HG03432 (cell line): ENCODE measurements around the gene CTXN1.

Experiments
- ATAC-seq: cut with Tn5 transposase; IDR thresholded peaks from one replicate; pipeline ENCODE4 v1.9.1; 2021; ENCODE audit warnings: mild to moderate bottlenecking, moderate library complexity; ENCODE audit not compliant: unreplicated experiment

The CTXN1 gene

DNA sequence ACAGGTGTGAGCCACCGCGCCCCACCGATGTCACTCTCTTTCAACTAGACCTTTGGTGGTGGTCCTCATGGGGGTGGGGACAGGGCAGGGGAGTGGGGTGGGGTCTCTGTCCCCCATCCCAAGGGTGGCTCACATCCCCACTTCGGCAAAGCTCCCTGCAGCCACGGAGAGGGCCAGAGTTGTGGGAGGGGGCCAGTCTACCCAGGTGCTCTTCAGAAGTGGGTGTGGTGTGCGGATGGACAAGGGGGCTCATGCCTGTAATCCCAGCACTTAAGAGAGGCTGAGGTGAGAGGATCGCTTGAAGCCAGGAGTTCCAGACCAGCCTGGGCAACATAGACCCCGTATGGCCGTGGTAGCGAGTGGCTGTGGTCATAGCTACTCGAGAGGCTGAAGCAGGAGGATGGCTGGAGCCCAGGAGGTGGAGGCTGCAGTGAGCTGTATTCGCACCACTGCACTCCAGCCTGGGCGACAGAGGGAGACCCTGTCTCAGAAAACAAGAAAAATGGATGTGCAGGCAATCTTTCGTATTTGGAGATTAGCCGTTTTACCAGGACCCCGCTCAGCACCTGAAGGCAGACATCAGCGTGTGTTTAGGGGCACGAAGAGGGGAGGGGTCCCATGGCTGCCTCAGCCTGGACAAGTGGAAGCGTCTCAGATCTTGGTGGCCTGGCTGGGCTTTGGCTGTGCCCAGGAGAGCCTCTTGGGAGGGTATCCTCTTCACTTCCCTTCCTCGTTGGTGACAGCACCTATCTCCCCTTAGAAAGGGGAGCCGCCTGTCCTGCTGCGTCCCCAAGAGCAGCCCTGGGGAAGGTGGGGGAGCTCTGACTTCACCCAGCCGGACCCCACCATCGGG, 10.5 kb downstream of the CTXN1 start:
- ATAC-seq, result no peak

DNA sequence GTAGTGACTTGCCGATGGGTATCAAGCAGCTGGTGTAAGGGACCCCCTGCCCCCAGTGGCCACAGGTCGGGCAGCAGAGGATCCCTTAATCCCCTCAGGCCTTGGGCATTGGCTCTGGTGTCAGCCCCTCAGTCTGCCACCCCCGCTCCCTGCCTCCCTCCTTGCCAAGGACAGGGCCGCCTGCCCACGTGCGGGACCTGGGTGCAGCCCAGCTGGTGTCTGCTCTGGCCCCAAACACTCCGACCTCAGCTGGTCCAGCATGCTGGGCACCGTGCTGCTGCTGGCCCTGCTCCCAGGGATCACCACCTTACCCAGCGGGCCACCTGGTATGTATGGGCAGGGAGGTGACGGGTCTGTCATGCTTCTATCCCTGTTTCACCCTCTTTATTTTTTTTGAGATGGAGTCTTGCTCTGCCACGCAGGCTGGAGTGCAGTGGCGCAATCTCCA, 11.3 kb downstream of the CTXN1 start, which contains the start of gene TGFBR3L:
TSS of gene TGFBR3L (plus strand) at position 233 of the 448 bp plus-strand sequence.
- ATAC-seq, result no peak

DNA sequence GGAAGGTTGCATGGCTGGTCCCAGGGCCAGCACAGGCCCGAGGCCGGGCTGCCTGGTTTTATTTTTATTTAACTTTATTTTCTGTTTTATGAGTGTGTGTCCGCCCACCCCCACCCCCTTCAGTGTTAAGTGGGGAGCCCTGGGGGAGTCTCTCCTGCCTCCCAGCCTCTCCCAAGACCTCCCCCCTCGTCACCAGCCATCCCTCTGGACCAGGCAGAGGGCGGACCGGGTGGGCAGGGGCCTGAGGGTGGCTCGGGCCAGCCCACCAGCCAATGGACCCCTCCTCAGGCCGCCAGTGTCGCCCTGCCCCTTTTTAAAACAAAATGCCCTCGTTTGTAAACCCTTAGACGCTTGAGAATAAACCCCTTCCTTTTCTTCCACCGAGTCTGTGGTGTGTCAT, 11.8 kb downstream of the CTXN1 start:
- no peak for ATAC-seq

DNA sequence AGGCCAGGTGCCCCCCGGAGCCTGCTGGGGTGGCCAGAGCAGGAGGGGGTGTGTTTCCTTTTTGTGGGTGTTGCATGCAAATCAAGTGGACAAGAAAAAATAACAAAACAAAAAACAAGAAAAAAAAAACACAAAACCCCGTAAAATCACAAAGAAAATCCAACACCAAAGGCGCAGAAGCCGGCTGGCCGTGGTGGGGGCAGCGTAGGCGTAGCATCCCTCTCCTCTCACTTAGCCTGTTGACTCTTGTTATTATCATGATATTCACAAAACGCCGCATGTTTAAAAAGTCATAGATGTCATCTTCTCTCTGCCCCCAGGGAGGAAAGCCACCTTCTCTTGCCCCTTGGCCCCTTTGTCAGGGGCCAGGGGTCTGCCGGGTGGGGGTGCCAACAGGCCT, 12.3 kb downstream of the CTXN1 start:
- ATAC-seq, result no peak

DNA sequence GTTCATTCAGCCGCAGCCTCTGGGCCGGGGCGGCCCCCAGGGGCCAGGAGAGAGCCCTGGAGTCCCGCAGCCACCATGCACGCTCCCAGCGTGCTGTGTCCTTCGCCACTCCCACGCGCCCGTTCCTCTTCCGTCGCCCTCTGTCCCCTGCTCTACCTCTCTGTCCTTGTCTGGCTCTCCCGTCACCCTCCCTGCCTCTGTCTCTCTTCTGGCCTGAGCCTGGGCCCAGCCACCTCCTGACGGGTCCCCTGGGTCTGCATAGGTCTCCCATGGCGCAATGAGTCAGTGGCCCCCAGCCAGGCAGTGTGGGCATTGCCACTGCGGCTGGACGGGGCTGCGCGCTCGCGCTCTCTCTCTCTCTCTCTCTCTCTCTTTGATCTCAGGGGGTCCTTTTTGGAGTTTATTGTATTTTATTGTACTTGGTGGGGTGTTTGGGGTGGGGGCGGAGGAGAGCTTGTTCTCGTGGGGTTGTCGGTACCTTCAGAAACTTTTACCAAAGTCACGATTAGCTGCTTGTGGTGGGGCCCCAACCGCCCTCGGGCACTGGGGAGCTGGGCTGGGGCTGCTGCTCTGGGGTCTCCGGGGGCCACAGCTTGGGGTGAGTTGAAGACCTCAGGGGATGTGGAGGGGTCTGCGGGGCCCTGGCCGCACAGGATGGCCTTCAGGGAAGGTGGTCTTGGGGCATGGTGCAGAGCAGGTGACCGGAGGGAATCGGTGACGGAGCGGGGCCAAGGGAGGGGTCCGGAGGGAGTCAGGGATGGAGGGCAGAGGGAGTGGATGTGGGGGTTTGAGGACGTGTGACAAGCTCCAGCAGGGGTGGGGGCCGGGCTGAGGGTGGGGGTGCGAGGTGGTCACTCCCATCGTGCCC, 13.0 kb downstream of the CTXN1 start:
- no peak for ATAC-seq

DNA sequence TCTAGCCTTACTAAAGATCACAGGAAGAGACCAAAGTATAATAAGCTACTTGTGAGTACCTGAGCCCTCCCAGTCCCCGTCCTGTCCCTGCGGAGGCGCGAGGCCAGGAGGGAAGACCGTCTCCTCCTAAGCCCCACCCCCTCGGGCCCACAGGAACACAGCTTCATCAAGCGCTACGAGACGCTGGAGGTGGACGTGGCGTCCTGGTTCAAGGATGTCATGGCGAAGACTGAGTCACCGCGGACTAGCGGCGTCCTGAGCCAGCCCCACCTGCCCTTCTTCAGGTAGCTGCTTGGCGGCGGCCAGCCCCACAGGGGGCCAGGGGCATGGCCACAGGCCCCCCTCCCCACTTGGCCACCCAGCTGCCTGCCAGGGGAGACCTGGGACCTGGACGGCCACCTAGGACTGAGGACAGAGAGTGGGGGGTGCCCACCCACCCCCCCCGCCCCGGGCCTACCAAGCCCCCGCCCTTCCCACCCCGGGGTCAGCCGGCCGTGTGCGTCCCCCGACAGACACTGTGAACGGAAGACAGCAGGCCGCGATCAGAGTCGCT, 13.7 kb downstream of the CTXN1 start:
- ATAC-seq, result no peak

DNA sequence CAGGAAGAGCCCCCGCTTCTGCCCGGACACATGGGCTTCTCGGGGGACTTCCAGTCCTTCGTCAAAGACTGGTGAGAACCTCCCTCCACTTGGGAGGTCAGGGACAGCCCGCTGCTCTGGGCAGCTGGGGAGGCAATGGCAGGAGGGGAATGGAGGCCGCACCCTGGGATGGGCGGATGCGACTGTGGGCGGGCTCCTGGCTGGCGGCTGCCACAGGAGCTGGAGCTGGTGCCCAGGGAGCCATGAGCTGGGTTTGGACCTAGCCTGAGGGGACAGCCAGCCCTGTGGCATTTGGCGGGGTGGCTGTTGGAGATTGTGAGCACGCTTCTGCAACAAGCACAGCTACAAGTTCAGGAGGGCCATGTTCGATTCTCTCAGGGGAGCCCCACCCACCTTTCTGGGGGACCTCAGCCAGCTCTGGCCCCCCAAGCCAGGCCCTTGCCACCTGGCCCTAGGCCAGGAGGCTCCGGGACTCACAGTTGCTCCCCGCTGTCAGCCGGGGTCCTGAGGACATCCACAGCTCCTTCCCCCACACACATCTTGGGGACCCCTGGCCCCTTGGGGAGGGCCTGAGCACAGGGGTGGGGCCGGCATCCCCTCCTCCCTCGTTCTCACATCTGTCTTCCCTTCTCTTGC, 14.3 kb downstream of the CTXN1 start:
- ATAC-seq, result no peak

DNA sequence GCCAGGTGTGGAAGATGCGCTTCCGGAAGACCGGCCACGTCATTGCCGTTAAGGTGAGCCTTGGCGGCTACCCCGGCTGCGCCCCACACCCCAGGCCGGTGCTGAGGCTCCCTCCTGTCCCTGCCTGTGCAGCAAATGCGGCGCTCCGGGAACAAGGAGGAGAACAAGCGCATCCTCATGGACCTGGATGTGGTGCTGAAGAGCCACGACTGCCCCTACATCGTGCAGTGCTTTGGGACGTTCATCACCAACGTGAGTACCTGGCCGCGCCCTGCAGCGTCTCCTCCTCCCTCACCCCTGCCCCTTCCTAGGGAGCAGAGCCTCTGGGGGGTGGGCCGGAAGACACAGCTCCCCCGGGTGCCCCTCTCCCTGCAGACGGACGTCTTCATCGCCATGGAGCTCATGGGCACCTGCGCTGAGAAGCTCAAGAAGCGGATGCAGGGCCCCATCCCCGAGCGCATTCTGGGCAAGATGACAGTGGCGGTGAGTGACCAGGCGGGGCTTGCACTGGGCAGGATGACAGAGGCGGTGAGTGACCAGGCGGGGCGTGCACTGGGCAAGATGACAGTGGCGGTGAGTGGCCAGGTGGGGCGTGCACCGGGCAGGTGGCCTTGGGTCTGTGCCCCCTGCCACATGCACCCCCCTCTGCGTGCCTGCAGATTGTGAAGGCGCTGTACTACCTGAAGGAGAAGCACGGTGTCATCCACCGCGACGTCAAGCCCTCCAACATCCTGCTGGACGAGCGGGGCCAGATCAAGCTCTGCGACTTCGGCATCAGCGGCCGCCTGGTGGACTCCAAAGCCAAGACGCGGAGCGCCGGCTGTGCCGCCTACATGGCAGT, 15.4 kb downstream of the CTXN1 start:
- no peak for ATAC-seq

DNA sequence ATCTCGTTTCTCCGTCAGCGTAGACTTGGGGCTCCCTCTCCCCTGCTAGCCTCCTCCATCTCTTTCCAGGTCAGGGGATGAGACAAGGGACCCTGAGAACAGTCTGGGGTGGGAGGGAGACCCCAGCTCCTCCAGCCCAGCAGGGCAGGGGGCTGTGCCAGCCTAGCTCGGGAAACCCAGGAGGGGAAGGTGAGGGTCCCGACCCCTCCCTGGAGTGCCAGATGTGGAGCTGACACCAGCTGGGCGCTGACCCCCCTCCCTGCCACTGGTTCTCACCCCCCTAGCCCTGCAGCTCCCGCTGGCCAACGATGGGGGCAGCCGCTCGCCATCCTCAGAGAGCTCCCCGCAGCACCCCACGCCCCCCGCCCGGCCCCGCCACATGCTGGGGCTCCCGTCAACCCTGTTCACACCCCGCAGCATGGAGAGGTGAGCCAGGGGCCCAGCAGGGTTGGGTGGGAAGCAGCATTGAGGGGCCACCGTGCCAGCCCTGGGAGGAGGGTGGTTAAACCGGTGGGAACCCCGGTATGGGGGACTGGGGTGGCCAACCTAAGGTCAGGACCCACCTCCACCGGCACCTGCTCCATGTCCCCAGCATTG, 16.4 kb downstream of the CTXN1 start:
- ATAC-seq, result no peak

DNA sequence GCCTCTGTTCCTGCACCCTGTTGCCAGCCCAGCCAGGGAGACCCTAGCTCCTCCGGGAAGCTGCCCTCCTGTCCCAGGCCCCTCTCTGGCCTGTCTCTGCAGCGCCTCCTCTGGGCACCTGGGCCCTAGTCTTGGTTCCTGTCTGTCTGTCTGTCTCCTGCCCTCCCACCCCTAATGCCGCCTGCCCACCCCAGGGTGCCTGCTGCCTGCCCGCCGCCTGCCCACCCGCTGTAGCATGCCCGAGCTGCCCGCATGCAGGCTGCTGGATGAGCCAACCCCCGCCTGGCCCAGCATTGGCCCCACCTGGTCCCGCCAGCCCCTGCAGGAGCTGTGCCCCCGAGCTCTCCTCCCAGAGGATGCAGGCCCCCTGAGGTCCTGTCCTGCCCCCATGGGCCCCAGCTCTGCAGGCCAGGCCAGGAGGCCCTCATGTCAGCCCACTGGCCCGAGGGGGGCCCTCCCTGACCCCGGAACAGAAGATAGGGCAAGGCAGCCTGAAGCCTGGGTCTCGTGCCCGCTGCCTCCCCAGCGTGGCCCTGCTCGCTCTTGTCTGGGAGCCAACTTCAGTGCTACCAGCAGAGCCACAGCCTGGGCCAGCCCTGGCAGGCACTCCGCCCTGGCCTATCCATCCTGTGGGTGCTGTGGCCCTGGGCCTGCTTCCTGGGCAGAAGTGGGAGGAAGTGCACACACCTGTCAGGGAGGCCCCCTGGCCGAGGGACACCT, 17.0 kb downstream of the CTXN1 start:
- ATAC-seq, result no peak

DNA sequence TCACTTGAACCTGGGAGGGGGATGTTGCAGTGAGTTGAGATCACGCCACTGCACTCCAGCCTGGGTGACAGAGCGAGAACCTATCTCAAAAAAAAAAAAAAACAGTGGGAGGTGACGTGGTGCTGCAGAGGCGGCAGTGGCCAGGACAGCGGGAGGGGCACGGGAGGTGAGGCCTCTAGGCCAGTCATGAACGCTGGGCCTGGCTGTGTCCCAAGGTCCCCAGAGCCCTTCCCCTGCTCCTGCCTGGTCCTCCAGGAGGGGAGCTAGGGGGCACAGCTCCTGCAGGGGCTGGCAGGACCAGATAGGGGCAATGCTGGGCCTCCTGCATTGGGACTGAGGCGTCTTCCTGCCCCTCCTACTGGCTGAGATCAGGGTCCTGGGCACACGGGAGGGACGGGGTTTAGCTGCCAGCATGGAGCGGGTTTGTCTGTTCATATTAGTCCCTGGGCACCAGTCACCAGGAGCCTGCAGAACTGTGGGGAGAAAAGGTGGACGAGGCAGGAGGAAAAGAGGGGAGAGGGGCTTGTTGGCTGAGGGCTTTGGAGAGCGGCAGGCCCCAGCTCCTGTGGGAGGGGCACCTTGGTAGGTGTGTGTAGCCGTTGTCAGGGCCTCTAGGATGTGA, 17.7 kb downstream of the CTXN1 start:
- no peak for ATAC-seq

DNA sequence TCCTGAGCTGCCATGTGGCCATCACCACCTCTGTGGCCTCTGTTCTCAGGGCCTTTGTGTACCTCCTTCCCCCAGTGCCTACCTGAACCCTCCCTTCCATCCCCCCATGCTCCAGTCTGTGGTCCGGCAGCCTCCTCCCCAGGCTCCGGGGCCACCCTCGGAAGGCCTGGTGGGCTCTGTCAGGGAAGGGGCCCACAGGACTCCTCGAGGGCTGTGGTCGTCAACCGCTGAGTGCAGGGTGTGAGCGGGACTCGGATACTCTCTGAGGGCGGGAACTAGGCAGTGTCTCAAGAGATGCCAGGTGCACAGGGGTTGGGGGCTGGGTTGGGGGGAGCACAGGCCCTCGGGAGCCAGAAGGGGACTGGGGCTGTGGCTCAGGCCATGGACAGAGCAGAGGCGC, 18.4 kb downstream of the CTXN1 start:
- ATAC-seq, result no peak

DNA sequence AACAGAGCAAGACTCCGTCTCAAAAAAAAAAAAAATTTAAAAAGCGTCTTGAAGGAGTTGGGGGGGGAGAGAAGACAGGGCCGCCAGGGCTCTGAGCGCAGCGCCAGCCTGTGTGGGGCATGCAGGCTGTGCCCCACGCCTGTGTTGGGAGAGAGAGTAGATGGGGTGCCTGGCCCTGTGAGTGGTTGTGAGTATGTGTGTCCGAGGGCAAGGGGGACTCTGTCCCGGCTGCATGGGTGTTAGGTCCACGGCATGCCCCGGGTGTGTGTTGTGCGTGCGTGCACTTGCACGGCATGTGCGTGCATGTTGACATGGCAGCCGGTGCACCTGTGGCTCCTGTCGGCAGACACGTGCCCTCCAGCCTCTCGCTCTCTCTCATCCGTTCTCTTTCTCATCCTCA, 18.8 kb downstream of the CTXN1 start:
- ATAC-seq, result no peak

DNA sequence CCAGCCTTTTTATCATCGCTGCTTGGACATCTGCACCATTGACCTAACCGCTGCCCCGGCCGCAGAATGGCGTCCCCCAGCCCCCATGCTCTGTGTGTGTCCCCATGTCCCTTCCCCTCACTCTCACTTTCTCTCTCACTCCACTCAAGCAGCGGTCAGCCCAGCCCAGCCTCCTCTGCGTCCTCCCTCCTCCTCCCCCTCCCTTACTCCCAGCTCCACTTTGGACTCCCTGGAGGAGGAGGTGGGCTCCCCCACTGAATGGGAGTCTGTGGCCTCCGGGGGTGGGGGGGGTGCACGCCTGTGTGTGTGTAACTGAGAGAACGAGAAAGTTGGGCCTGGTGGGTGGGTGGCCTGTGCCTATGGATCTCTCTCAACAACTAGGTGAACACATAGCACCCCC, 20.1 kb downstream of the CTXN1 start:
- ATAC-seq, result no peak

DNA sequence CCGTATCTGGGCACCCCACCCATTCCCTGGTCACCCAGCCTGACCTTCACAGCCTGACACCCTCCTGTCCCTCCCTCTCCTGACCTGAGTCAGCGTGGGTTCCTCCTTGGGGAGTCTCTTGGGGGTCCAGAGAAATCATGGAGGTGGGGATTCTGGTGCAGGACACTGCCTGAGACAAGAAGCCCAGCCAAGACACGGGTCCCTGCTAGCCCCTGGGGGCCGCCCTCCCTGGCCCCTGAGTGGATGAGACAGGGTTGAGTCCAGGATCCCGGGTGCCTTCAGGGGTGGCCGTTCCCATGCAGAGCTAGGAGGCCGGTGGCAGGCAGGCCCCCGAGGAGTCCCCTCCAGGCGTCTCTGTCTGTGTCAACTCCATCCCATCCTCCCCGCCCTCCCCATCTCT, 20.7 kb downstream of the CTXN1 start:
- no peak for ATAC-seq

DNA sequence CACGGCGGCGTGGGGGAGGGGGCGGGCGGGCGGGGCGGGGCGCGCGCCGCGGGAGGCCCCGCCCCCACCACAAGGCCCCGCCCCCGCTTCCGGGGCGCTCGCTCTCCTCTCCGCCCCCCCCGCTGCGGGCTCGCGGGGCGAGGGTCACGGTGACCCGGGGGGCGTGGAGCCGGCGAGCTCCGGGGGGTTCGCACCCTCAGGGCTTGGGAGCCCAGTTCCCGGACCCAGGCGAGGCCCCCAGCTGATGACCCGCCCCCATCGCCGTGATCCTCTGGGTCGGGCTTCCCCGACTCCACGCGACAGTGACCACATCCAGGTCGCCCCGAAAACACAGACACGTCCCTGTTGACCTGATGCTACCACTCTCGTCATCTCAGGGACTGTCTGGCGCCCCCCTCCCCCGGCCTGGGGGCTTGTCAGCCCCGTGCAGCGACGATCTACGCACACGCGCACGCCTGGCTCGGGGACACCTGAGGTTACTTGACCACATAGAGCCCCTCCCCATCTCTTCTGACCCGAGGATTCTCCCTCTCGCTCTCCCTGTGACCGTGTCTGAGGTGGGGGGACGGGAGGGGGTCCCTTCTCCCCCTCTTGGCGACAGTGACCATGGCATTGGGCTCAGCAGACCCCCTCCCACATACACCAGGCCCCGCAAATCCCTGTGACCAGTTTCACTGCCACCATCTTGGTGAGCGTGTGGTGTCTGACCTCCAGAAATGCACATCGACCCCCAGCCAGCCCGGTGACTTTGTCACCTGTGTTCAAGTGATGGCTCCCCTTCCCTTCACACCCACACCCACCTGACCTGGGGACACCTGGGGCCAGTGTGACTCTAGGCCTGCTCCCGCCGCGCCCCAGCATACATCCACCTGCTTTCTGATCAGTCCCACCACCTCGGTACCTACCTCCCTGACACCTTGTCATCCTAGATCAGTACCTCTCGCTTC, 21.6 kb downstream of the CTXN1 start:
- peak; percentile 37 for ATAC-seq

DNA sequence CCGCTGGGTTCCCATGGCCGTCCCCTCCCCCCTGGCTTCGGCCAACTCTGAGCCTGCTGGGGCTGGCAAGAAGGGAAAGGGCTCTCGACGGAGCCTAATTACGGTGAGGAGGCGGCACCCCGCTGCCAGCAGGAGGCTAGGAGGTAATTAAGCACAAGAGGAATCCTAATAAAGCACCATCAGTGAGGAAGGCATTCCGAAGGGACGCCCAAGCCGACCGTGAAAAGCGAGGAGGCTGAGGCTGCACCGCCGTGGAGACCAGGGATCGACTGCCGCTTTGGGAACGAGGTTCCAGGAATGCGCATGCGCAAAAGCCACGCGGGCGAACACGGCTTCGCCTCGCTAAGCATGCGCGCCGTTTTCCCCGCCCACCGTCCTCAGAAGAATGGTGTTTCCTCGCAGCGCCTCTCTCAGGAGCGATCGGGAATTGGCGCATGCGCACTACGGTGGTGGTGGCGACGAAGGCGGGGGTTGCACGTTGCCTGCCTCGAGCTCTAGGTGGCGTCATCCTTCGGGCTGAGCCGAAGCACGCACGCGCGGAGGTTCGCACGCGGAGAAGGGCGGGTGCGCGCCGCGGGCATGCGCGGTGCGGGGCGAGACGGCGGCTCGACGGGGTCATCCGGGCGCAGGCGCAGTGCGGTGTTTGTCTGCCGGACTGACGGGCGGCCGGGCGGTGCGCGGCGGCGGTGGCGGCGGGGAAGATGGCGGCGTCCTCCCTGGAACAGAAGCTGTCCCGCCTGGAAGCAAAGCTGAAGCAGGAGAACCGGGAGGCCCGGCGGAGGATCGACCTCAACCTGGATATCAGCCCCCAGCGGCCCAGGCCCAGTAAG, 22.5 kb downstream of the CTXN1 start, which contains the start of gene MAP2K7:
TSS of gene MAP2K7 (plus strand) at position 634 of the 830 bp plus-strand sequence. CDS start at position 702, 68 bp downstream.
- ATAC-seq, result peak; percentile 79
